GM19438 (cell line): Measurements from ENCODE around the gene OR11A1.
"Not testable (repeated sequence)": the region's sequence is repeated elsewhere in the genome, so short reads cannot be mapped to it uniquely, and the experiment has no call there.

ENCODE experiments used
- ATAC-seq: cut with Tn5 transposase; IDR thresholded peaks from one replicate; pipeline ENCODE4 v1.9.1; 2021; ENCODE audit warnings: low read depth; ENCODE audit not compliant: unreplicated experiment

OR11A1 gene

DNA sequence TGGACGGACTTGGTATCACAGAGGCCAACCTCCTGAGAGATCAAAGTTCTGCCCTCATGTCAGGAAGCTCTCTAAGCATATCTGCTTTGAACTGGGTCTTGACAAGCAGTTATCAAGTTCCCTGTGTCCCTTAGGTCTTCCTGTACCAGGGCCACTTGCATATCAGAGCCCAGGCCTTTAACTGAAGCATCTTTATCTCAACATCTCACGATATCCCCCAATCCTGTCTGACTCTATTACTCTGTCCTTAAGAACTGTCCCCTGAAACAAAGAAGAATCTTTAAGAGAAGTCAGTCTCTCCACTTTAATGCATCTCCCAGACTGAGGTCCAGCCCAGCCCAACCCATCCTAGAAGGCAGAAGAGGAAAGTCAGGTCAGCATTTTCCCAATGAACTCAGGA, 22.7 kb upstream of the OR11A1 start:
- ATAC-seq: no peak

DNA sequence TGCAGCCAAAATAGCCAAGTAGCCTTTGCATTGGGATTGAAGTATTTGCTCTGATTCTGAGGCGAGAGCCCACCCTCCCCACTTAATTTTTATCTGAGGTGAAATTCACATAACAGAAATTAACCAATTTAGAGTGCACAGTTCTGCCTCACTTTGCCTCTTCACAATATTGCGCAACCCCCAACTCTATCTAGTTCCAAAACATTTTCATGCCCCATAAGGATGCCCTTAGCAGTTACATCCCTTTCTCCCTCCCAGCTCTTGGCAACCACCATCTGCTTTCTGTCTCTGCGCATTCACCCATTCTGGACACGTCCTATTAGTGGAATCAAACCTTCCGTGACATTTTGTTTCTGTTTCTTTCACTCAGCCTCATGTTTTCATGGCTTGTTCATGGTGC, 21.9 kb upstream of the OR11A1 start:
- ATAC-seq: no peak

DNA sequence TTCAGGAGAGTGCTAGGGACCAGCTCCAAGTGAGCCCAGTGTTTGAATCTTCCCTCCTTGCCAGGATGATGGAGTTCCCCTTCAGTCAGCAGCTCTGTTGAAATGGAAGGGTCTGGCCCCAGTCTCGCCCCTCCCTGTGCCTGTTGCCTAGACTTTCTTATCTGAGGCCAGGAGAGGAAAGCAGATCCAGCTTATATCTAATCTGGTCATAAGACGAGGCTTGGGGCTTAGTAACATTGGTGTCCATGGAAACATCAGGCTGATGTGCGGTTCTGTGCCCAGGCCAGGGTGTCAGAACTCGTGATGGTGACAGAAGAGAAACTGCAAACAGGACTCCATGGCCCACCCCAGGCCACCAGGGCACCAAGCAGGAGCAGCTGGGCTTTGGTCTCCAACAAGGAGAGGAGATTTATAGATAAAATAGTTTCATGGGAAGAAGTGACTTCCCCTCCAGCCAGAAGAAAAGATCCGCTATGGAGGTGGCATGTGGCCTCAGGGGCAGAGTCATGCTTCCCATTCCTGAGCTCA, 21.1 kb upstream of the OR11A1 start:
- no peak for ATAC-seq

DNA sequence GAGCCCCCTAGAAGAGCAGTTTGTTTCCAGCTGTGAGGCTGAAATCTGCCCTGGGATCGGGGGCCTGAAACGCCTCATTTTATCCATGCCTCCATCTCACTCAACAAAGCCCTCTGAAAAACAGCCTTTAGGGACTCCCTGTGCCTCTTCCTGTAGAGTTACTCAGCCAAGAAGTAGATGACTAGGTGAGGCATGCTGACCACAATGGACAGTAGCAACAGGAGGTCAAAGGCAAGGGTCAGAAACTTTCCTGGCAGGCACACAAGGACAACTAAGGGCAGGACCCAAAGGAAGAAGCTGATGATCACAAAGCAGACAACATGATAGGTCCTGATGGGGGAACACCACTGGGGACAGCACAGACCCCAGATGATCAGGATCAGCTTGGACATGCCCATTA, 18.1 kb upstream of the OR11A1 start:
- no peak for ATAC-seq

DNA sequence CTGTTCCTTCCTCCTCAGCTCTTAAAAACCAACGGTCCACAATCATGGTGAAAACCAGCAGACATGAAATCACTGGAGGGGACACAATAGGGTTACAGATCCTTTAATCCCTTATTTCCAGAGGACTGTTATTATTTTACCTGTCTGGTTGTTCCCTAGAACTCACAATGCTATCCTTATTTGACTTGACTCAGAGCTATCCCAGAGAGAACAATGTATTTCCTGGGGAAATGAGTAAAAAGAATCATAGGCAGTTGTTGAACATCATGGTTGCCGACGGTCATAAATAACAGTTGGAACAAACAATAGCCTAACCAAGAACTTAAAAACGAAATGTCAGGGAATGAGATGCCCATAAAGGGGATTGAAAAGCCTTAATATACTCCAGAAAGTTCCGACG, 9.4 kb upstream of the OR11A1 start:
- no peak for ATAC-seq

DNA sequence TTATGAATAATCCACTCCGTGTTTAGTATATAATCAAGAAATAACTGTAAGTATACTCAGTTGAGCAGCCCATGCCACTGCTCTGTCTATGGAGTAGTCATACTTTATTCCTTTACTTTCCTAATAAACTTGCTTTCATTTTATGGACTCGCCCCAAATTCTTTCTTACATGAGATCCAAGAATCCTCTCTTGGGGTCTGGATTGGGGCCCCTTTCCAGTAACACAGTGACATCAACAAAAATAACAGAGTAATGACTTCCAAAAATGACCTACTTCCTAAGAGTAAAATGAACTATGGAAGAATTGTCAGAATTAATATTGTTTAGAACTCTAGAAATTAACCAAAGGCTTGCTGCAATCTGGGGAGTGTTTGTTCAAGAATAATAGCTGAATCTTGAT, 8.9 kb upstream of the OR11A1 start:
- ATAC-seq: no peak

DNA sequence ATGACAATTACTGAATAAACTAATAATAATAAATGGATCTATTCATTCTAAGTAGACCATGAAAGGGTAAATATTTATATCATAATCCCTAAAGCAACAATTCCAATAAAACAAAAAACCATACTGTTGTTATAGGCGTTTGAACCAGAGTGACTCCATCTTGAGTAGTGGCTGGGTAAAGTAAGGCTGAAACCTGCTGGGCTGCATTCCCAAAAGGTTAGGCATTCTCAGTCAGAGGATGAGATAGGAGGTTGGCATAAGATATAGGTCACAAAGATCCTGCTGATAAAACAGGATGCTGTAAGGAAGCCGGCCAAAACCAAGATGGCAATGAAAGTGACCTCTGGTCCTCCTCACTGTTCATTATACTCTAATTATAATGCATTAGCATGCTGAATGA, 8.4 kb upstream of the OR11A1 start:
- ATAC-seq: no peak

DNA sequence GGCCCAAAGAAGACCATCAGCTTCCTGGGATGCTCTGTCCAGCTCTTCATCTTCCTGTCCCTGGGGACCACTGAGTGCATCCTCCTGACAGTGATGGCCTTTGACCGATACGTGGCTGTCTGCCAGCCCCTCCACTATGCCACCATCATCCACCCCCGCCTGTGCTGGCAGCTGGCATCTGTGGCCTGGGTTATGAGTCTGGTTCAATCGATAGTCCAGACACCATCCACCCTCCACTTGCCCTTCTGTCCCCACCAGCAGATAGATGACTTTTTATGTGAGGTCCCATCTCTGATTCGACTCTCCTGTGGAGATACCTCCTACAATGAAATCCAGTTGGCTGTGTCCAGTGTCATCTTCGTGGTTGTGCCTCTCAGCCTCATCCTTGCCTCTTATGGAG, 5.2 kb upstream of the OR11A1 start:
- no peak for ATAC-seq

DNA sequence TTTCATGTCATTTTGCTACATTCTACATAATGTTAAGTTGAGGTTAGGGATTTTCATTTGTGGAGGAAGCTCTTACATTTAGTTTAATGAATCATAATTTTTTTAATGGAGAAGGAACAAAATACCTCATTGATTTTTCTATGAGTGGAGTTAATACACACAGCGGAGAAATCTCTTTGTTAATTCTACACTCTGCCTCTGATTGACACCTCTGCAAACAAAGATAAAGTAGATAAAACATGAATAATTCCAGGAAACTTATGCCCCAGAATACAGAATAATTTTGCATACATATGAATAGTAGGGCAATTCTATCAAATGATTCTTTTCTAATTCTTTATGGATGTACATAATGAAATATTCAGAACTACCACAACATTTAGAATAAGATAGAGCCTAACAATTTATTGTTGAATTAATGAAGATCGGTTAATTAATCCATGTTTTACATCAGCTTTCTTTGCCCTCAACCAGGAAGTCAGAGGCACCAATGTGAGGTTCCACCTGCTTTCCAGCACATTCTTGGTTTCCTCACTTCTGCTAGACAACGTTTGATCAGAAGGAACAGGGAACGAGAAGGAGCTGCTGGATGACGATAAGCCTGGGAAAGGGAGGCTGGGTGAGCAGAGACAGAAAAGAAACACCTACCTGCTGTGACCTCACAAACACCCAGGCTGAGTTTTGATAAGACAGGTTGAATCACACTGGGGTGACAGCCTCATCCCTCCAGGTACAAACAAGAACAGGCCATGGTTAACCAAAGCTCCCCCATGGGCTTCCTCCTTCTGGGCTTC, 4.3 kb upstream of the OR11A1 start:
- ATAC-seq: no peak

DNA sequence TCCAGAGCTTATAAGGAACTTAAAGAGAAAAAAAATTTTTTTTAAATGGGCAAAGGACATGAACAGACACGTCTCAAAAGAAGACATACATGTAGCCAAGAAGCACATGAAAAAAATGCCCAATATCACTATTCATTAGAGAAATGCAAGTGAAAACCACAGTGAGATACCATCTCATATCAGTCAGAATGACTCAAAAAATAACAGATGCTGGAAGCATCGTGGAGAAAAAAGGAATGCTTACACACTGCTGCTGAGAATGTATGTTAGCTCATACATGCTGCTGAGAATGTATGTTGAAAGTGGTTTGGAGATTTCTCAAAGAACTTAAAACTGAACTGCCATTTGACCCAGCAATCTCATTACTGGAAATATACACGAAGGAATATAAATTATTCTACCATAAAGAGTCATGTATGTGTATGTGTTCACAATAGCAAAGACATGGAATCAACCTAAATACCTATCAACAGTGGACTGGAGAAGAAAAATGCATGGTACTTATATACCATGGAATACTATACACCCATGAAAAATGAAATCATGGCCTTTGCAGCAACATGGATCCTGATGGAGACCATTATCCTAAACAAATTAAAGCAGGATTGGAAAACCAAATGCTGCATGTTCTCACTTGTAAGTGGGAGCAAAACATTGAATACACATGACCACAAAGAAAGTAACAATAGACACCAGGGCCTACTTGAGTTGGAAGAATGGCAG, 5.2 kb downstream of the OR11A1 start:
- no peak for ATAC-seq

DNA sequence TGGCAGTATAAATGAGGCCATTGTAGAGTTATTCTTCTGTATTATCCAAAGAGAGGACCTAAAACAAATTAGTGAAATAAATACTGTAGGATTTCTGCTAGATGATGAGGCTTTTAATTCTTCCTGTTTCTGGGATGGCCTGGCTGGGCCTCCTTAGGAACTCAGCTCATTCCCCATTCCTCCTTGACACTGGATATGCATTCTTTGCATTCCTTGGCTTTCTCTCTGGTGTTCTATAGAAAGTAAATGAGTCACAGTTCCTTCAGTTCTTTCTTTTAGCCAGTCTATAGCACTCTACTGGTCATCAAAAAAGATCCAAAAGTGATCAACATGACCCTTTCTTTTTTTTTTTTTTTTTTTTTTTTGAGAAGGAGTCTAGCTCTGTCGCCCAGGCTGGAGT, 9.2 kb downstream of the OR11A1 start:
- ATAC-seq: no peak

DNA sequence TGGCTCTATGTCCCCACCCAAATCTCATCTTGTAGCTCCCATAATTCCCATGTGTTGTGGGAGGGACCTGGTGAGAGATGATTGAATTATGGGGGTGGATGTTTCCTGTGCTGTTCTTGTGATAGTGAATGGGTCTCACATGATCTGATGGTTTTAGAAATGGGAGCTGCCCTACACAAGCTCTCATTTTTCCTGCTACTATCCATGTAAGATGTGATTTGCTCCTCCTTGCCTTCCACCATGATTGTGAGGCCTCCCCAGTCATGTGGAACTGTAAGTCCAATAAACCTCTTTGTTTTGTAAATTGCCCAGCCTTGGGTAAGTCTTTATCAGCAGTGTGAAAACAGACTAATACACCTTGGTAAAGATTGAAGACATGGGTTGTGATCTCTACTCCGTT, 12.8 kb downstream of the OR11A1 start:
- ATAC-seq: not testable (repeated sequence)

DNA sequence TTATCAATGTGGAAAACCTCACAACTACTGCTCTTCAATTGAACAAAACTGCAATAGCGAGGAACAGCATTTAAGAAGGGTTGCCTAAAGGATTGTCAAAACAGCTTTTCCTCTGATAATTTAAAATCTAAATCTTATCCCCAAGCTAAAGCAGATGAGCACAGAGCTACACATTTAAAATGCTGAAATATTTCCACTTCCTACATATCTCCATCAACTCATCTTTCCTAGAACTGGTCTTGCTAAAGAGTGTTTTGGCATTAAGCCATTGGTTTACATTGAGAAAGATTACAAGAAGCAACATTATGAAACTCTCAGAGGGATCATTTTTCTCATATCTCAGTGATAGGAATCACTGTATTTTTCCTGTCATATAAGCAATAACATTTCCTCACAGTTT, 14.2 kb downstream of the OR11A1 start:
- ATAC-seq: no peak

DNA sequence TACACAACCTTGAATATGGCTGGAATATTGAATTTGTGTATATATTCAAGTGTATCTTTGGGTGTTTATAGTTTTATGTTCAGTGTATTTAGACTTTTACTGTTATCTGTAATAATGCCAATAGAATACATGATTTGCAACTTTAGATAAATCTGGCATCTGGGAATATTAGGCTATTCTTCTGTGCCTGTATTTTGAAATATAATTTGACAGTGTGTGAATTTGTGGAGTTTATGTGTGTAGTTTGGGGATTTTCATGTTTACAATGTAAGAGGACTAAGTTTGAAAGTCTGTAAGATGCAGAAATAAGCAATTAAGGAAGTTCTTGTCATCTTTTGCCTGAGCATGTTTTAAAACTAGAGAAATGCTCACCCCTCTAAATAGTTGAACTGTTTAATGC, 17.9 kb downstream of the OR11A1 start, which contains the start of gene OR10C1:
Gene OR10C1 (plus strand): TSS at position 301 of the 400 bp plus-strand sequence. CDS start 710 bp downstream, outside the sequence.
- no peak for ATAC-seq

DNA sequence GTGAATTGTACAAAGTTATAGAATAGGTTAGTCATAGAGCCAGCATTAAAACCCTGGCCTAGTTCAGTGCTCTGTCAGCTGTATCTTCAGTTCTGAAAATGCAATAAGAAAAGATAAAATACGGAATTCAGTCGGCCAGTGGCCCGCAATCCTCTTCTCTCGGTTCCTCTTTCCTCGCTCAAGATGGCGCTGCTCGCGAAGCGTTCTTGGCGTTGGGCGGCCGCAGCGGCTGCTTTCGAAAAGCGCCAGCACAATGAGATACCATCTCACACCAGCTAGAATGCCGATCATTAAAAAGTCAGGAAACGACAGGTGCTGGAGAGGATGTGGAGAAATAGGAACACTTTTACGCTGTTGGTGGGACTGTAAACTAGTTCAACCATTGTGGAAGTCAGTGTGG, 20.1 kb downstream of the OR11A1 start:
- not testable (repeated sequence) for ATAC-seq

DNA sequence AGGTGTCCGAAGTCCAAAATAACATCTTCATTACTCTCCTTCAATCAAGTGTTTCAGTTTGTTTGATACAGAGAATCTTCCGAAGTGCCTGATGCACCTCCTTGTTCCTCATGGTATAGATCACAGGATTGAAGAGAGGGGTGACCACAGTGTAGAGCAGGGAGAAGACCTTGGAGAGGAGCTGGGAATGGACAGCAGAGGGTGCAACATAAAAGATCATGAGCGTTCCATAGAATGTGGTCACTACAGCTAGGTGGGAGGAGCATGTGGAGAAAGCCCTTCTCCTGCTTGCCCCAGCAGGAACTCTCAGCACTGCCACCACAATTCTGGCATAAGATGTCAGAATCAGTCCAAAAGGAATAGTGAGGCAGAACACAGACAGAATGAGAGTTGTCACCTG, 30.2 kb downstream of the OR11A1 start:
- ATAC-seq: no peak

DNA sequence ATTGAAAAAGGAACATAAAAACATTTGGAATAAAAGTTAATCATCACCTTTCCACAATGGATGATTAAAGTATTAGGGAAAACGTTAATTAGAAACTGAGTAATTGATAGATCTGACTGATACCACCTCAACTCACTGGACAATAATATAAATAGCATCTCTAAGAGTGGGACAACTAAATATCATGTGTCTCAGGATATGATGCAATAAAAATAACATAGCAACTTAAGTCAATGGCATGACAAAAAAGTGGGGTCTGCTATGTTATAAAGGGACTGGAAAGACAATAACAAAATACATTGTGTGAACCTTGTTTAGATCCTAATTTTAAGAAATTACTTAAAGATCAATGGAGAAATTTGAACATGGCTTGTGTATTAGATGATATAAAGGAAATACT, 31.8 kb downstream of the OR11A1 start:
- no peak for ATAC-seq

DNA sequence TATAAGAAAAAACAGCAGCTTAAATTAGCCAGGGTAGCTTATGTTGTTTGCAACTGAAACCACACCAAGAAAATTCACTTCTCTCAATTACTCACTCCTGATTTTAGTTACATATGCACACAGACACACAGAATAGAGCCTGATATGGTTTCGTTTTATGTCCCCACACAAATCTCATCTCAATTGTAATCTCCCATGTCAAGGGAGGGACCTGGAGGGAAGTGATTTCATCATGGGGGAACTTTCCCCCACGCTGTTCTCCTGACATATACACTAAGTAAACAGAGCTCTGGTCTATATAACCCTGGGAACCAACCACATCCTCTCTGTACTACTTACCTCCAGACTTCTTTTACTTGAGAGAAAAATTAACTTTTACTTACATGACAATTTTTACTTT, 32.3 kb downstream of the OR11A1 start:
- no peak for ATAC-seq

DNA sequence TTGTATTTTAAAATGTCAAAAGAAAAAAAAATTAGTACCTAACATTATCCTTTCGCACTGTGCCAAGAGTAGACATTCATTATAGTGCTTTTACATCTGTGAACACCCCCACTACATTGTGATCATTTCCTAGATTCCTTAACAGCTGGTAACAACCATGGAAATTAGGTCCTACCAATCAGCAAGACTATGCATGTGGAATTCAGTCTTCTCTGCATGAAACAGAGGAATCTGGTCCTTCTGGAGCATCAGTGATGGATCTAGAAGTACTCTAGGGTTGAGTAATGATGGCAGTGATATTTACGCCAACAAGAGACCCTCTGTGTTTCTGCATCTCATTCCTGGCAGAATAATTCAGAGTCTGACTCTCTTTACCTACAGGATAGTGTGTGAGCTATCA, 32.7 kb downstream of the OR11A1 start:
- ATAC-seq: no peak

DNA sequence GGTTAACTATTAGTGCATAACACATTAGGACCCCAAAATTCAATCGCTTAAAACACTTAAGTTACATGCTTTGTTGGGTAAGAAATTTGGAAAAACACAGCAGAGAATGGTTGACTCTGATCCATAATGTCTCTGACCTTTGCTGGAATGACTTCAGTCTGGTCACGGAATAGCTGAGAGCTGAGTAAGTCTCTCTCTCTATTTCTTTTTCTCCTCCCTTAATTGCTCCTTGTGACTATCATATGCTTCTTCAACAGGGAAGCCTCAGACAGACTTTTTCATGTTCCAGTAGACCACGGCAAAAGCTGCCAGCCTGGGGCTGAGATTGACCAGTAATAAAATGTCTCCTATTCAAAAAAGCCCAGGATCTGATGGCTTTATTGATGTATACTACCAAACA, 37.4 kb downstream of the OR11A1 start:
- ATAC-seq: no peak

DNA sequence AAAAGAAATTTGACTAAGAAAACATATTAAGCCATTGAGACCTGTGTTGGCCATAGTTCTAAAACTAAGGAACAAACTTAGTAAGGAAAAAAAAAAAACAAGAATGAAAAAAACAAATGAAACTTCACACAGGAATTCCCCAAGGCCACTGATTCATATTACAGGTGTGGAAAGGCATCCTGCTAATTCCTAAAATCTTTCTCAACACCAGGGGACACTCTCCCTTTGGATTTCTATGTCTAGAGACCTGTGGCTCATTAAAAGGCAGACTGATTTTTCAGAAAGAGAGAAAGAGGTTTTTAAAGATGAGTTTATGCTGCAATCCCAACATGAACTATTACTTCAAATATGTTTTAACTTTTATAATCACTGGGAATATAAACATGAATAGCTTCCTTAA, 42.3 kb downstream of the OR11A1 start, which contains the start of gene OR12D1:
Gene OR12D1 (plus strand): TSS at position 341 of the 400 bp plus-strand sequence.
- ATAC-seq: no peak

DNA sequence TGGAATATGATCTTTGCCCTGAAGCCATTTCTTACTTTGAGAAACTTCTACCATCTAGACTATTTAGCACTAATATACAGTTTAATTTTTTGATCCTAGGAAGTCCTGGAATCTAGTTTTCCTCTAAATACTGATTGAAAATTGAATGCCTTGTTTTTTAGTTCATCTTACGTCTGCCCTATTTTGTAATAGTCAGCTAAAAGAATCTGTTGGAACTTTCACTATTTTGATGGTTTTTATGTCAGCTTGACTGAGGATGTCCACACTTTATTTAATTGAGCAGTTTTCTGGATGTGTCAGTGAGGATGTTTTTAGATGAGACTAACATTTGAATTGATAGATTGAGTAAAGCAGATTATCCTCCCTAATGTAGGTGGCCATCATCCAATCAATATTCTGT, 53.1 kb downstream of the OR11A1 start:
- ATAC-seq: no peak
